IPS-18c (cell line): ENCODE measurements around the gene SETSIP.
"Not testable (repeated sequence)": the region's sequence is repeated elsewhere in the genome, so short reads cannot be mapped to it uniquely, and the experiment has no call there.

ENCODE experiments used
- H3K4me3 ChIP-seq: 2 replicates; pipeline ENCODE4 v1.7.0; 2013; ENCODE audit warnings: low read depth, mild to moderate bottlenecking, low read length, moderate library complexity; ENCODE audit not compliant: insufficient read depth
- H3K9me3 ChIP-seq: one replicate; pipeline ENCODE4 v1.6.1; 2013; ENCODE audit warnings: mild to moderate bottlenecking, low read length, moderate library complexity; ENCODE audit not compliant: control insufficient read depth, insufficient read depth

The SETSIP gene

DNA sequence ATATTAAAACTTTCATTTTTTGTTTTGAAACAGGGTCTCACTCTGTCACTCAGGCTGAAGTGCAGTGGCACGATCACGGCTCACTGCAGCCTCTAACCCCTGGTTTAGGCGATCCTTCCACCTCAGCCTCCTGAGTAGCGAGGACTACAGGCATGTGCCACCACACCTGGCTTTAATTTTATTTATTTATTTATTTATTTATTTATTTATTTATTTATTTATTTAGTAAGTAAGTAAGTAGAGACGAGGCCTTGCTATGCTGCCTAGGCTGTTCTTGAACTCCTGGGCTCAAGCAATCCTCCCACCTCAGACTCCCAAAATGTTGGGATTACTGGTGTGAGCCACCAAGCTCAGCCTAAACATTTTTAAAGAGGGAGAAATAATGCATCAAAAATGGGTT, 1.2 kb upstream of the SETSIP start:
- no peaks in the 10 kb centered on the region for H3K9me3 ChIP-seq
- no peak overlapping the region for H3K4me3 ChIP-seq

DNA sequence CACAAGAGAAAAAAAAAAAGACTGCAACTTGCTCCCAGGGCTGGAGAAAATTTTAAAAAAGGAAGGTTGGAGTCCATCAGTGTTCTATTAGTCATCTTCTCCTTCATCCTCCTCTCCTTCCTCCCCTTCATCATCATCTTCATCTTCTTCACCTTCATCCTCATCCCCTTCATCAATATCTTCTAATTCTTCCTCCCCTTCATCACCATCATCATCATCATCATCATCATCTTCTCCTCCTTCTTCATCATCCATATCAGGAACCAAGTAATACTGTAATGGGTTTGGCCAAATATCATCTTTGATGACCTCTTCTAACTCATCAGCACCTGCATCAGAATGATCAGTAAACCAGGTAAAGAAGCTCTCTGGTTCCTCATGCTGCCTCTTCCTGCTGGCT, 765 bp downstream of the SETSIP start:
- H3K4me3 ChIP-seq, H3K9me3 ChIP-seq: not testable (repeated sequence)

DNA sequence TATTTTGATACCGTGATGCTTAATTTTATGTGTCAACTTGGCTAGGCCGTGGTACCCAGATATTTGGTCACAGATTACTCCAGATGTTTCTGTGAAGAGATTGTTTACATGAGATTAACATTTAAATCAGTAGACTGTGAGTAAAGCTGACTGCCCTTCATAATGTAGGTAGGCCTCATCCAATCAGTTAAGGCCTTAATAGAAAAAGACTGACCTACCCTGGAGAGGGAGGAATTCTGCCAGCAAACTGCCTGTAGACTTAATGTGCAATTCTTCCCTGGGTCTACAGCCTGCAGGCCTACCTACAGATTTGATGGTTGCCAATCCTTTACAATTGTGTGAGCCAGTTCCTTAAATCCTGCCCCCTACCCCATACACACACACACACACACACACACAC, 4.3 kb downstream of the SETSIP start:
- H3K9me3 ChIP-seq: no peaks in the 10 kb centered on the region
- H3K4me3 ChIP-seq: no peak overlapping the region

DNA sequence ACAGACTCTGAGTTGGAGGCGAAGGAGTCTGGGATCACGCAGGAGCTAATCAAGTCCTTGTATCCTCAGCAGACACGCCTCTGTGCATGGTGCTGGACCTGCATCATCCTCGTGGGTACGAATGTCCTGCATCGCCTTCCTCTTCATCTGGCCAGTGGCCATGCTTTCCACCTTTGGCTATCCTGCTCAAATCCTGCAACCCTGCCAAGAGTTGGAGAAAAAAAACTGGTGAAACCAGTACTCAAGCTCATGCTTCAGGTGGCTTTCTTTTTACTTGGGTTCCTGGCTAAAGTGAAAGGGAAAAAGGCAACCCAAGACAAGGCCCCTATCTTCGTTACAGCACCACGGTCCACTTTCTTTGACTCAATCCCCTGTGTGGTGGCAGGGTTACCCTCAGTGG, 8.9 kb downstream of the SETSIP start:
- Histone ChIP-seq H3K4me3 (no peak overlapping the region), H3K9me3 (no peaks in the 10 kb centered on the region)

DNA sequence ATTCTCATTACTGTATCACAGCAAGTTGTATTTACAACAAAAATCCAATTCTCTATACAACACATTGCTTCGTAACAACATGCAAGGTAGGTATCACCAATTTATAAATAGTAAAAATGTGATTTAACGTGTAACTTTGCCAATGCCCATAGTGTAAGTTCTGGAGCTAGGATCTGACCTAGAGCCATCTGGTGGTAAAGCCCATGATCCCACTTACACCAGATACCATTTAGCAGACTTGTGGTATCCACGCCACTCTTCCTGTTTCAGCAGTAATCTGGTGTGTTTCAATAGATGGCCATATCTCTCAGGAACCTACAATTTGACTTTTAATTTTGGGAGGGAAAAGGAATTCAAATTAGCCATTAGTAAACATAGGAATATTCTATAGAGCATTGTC, 10.2 kb downstream of the SETSIP start:
- Histone ChIP-seq H3K4me3 (no peak overlapping the region), H3K9me3 (no peaks in the 10 kb centered on the region)

DNA sequence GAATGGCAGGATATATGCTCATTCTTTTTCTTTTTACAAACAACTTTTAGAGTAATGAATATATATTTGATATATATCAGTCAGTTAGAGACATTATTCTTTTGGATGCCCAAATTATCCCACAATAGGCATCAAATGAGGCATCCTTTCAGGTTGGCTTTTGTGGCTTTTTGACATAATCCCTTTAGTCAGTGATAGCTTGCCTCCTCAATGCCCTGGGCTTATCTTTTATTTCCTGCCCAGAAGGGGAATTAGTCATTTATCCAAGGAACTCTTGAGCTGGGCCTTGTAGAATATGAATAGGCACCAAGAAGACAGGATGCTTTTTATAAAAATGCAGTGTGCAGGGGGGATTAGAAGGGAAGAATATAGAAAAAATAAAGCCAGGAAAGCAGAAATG, 23.3 kb downstream of the SETSIP start:
- Histone ChIP-seq H3K9me3 (no peaks in the 10 kb centered on the region), H3K4me3 (no peak overlapping the region)

DNA sequence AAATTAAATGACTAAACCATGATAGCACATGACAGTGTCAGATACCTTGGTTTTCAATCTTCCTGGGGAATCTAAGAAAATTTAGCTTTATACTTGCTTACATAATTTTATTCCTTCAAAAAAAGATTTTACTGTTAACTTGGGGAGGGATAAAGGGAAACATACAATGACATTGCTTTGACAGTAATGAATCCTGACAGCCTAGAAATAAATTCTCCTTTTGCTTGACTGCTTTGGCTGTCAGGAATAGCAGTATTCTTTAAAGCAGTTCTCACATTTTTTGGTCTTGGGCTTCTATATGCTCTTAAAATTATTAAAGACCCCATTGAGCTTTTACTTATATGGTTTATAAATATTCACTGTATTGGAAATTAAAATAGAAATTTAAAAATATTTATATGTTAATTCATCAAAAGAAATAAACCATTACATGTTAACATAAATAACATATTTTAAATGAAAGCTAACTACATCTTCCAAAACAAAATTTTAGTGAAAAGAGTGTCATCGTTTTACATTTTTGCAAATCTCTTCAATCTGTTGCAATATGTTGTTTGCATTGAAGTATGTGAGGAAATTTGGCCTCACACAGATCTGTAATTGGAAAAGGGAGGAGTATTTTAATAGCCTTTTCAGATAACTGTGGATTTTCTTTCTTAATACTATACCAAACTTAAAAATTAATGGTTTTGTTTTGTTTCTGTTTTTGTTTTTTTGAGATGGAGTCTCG, 29.3 kb downstream of the SETSIP start:
- H3K9me3 ChIP-seq: no peaks in the 10 kb centered on the region
- H3K4me3 ChIP-seq: no peak overlapping the region

DNA sequence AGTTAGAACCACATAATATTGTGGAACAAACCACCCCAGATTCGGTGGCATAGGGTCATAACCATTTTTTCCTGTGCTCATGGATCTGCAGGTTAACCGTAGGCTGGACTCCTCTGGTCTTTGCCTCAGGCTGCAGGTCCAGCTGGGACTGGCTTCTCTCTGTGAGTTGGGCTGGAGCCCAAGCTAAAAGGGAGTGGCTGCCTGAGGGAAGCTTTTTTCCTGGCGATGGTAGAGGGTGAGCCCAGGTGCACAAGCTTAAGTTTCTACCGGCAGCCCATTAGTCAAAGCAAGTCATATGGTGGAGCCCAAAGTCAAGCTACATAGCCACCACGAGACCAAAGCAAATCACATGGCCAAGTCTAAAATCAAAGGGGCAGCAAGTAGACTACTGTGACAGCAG, 31.6 kb downstream of the SETSIP start:
- Histone ChIP-seq H3K9me3 (no peaks in the 10 kb centered on the region), H3K4me3 (no peak overlapping the region)

DNA sequence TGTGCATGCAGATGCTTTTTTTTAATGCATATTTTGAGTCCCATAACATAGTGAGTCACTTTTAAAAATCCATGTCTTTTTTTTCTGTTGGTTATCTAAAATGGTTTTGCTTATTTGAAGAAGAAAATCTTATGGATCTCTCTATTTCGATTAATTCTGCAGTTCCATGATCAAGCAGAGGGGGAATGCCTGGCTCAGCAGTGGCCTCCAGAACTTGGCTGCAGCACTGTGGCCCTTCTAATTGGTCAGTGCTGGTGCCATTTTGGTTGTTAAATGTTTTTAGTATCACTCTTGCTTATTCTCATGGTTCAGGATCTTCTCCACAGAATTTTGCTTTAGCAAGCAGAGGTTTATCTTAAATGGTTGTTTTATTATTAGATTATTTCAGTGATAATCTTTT, 34.2 kb downstream of the SETSIP start:
- Histone ChIP-seq H3K4me3 (no peak overlapping the region), H3K9me3 (no peaks in the 10 kb centered on the region)

DNA sequence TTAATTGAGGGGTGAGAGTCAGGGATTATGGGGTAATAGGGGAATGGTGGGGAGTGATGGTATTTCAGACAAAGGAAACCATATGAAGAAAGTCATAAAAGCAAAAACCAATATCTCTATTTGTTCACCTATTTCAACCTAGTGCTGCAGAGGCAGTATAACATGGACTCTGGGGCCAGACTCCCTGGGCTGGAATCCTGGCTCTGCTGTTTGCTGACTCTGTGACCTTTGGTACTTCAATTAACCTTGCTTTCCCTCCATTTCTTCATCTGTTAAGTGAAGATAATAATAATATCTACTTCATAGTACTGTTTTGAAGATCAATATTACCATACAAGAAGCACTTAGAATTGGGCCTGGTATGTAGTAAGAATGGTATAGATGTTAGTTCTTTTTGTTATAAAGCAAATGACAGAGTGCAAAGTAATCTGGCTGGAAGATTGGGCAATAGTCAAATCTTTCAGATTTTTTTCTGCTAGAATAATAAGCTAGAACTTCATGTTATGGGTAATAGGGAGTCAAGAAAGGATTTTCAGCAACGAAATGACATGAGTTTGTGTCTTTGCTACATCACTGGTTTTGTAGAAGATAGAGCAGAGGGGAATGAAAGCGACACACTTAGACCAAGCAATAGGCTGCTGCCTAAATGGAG, 36.4 kb downstream of the SETSIP start:
- no peak overlapping the region for H3K4me3 ChIP-seq
- H3K9me3 ChIP-seq: no peaks in the 10 kb centered on the region

DNA sequence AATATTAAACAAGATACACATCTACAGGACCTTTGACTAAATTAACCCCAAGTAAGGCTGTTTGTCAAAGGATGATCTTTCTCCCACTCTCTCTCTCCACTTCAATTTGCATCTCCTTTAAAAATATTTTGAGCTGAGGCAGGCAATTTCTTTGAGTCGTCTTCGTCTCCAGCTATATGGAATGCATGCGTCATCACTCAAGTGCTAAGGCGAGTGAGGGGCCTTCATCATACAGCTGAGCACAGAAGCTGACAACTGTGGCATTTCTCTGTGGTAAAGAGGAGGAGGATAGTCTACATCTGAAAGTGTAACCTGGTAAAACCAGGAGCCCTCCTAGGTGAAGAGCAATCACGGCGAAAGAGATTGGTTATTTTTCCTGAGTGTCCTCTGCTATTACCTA, 37.8 kb downstream of the SETSIP start:
- Histone ChIP-seq H3K4me3 (no peak overlapping the region), H3K9me3 (no peaks in the 10 kb centered on the region)

DNA sequence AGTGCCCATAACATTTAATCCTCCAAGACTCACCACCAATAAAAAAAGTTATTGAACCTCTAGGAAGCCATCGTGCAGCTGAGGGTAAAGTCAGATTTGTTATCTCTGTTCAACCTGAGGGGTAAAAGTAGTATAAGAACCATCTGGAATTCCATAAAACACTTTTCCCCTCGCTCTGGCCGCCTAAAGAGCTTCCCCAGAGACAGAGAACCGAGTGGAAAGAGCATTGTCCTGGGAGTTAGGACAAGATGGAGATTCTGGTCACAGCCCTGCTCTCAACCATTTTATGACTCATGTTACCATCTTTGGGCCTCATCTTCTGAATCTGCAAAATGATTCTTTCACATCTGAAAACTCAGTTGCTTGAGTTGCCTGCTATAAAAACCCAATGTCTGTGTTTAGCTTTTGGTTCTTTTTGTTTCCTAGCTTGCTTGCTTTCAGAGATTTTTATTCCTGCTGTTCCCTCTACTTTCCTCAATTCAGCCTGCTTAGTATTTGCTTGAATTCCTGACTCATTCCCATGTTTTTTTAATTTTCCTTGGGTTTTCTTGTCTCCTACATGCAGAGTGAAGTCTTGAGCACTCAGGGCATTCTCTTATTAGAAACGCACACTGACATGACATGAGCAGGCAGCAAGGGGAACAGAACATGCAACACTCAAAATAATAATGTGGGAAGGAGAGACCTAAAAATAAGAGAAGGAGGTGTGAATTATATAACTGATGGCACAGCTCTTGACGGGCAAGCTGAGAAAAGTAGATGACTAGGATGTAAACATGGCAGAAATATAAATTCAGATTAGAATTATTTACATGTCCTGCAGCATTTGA, 43.7 kb downstream of the SETSIP start:
- Histone ChIP-seq H3K9me3 (no peaks in the 10 kb centered on the region), H3K4me3 (no peak overlapping the region)

DNA sequence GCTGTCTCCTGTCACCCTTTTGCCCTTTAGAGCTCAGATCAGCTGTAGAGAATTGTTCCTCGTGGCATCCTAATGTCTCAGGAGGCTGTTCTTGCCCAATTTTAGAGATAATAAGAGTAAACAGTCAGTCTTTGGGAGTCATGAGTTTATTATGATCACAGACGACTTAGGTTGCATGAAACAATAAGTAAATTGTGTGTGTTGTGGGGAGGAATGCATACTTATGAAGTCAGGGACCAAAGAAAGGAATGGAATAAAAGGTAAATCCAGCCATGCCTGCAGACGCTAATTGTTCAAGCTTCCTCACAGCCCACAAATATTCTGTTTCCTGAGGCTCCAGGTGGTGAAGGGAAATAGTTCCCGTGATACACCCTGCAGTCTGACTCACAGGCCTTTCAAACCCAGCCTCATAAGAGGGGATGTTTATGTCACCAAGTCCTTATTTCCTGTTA, 44.5 kb downstream of the SETSIP start:
- H3K4me3 ChIP-seq: peak overlapping the region; percentile 75; the same call in 1 of the 2 replicates
- H3K9me3 ChIP-seq: no peaks in the 10 kb centered on the region

DNA sequence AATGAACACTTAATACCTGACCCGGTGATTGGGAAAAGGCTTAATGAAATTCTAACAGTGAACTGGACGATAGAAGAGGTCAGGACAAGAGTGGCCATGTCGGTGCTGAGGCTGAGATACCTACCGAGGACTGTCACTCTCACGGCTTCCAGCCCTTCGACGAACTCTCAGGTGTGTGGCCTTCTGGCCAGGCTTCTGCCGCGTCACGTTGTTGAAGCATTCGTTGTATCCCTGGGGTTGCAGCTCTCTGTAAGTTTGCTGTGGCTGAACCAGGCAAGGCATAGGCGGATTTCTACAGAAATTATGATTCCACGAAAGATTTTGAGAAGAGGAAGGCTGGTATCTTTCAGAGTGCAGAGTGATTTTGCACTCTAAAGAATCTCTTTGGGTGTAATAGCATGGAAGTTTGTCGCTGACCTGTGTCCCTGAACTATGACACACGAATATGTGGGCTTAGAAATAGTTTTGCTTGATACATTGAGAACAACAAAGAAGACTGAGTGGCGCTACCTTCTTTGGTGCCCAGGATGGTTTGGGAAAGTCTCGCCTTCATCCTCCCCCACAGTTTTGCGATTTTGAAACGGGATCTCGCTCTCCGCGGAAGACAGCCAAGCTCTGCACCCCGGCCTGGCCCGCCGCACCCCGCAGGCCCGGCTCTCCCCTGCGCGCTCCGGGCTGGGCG, 45.8 kb downstream of the SETSIP start:
- Histone ChIP-seq H3K9me3 (no peaks in the 10 kb centered on the region), H3K4me3 (peak overlapping the region; percentile 75)

DNA sequence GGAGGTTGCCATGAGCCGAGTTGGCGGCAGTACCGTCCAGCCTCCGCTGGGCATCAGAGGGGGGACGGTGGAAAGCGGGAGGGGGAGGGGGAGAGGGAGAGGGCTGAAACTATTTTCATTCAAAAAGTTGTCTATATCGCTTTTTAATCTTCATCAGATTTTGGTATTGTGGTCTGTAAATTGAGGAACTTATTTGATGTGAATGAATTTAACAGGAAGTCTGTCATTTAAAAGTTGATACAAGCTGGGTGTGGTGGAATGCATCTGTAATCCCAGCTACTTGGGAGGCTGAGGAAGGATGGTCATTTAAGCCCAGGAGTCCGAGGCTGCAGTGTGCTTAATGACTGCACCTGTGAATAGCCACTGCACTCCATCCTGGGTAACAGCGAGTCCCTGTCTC, 48.4 kb downstream of the SETSIP start:
- Histone ChIP-seq H3K4me3 (no peak overlapping the region), H3K9me3 (no peaks in the 10 kb centered on the region)

DNA sequence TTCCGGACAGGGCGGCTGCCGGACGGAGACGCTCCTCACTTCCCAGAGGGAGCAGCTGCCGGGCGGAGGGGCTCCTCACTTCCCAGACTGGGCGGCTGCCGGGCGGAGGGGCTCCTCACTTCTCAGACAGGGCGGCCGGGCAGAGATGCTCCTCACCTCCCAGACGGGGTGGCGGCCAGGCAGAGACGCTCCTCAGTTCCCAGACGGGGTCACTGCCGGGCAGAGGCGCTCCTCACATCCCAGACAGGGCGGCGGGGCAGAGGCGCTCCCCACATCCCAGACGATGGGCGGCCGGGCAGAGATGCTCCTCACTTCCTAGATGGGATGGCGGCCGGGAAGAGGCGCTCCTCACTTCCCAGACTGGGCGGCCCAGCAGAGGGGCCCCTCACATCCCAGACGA, 49.2 kb downstream of the SETSIP start:
- not testable (repeated sequence) for H3K9me3 ChIP-seq, H3K4me3 ChIP-seq
